ENCODE measurements around the gene RIIAD1. TPM values are rescaled to one million over a fixed set of nuclear protein-coding genes. Genes with fewer than 3 reads are reported as not detected.
A peak's percentile ranks its signal among the peaks of the same experiment; 100 is the strongest.

RIIAD1 gene
- total RNA-seq, 1 experiment from 2014 or later: not detected

DNA sequence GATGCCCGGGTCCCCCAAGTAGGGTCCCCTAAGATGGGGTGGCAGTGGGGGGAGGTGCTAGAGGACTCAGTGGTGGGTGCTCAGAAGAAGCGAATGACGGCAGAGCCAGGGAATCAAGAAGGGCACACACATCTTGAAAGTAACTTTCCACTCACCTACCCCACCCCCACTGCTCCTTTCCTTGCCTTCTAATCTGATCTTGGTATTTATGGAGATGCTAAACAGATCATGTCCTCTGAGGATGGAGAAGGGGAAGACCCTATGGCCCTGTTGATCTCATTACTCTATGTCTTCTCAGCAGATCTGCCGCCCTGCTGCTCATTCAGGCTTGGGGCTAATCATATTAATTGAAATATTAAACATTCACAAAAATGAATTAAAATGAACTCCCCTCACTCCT is 2.7 kb upstream of the RIIAD1 start:
- Histone ChIP-seq H4K20me1 (ENCODE audit: insufficient read depth, low read depth, low read length) (no peaks in the 10 kb centered on the region), H3K36me3 (ENCODE audit: insufficient read depth, low read length) (no peaks in the 10 kb centered on the region), H3K27me3 (ENCODE audit: low read length) (no peaks in the 10 kb centered on the region), H3K79me2 (ENCODE audit: low read length) (no peaks in the 10 kb centered on the region), H3K4me3 (ENCODE audit: low read length) (no peak overlapping the region), H2AFZ (ENCODE audit: low read length) (no peak overlapping the region), H3K9ac (ENCODE audit: low read length) (no peak overlapping the region), H3K9me3 (ENCODE audit: low read length) (no peaks in the 10 kb centered on the region), H3K4me1 (ENCODE audit: low read length) (peaks cover 25% of the 10 kb centered on the region), H3K4me2 (ENCODE audit: low read depth, low read length, poor library complexity, severe bottlenecking) (no peak overlapping the region), H3K9me2 (replicated peaks; ENCODE audit: insufficient read depth, low read length) (no peaks in the 10 kb centered on the region), H3K27ac (ENCODE audit: low read length) (no peak overlapping the region)
- no peak for DNase-seq

DNA sequence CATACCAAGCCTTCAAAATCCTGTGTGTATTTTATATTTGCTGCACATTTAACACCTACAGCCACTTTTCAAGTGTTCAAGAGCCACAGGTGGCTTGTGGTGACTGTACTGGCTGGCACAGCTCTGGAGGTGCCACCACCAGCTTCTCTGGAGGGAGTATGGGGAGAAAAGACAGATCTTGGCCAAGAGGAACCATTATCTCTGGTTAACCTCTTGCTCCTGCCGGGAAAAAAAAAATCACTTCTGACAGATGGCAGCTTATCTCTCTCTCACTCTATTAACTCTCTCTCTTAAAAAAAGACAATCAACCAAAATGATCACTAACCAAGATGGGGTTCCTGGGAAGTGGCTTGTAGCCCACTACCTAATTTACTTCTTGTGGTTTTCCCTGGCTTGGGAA is 1.2 kb upstream of the RIIAD1 start:
- DNase-seq: no peak
- no peaks in the 10 kb centered on the region for H3K27me3 ChIP-seq (ENCODE audit: low read length)
- peaks cover 25% of the 10 kb centered on the region for H3K4me1 ChIP-seq (ENCODE audit: low read length)
- H3K9me2 ChIP-seq (replicated peaks; ENCODE audit: insufficient read depth, low read length): no peaks in the 10 kb centered on the region
- no peak overlapping the region for H2AFZ ChIP-seq (ENCODE audit: low read length)
- H3K9ac ChIP-seq (ENCODE audit: low read length): no peak overlapping the region
- H3K4me3 ChIP-seq (ENCODE audit: low read length): no peak overlapping the region
- no peaks in the 10 kb centered on the region for H3K36me3 ChIP-seq (ENCODE audit: insufficient read depth, low read length)
- peak overlapping the region; percentile 99 for H3K4me2 ChIP-seq (ENCODE audit: low read depth, low read length, poor library complexity, severe bottlenecking)
- H4K20me1 ChIP-seq (ENCODE audit: insufficient read depth, low read depth, low read length): no peaks in the 10 kb centered on the region
- no peak overlapping the region for H3K27ac ChIP-seq (ENCODE audit: low read length)
- H3K79me2 ChIP-seq (ENCODE audit: low read length): no peaks in the 10 kb centered on the region
- no peaks in the 10 kb centered on the region for H3K9me3 ChIP-seq (ENCODE audit: low read length)

DNA sequence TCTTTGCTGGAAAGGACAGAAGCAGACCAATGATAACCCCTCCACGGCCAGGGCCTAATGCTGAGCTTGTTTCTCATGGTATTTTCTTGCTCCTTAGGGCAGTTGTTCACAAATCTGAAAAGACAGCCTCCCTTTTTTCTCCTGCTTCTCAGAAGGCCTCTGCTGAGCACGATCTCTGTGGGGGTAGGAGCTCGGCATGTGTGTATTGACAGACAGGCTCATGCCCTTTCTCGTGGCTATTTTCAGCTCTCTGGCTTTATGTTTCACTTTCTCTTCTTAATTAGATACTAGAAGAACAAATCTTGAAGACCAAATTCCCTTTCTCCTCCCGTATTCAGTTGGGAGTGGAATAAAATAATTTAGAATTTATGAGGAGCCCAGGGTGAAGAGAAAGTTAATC is 768 bp upstream of the RIIAD1 start:
- no peak for DNase-seq
- Histone ChIP-seq H3K4me2 (ENCODE audit: low read depth, low read length, poor library complexity, severe bottlenecking) (peak overlapping the region; percentile 99), H3K4me3 (ENCODE audit: low read length) (peak overlapping the region; percentile 74; the same call in 1 of the 2 replicates), H4K20me1 (ENCODE audit: insufficient read depth, low read depth, low read length) (no peaks in the 10 kb centered on the region), H3K27ac (ENCODE audit: low read length) (no peak overlapping the region), H3K27me3 (ENCODE audit: low read length) (no peaks in the 10 kb centered on the region), H3K9me3 (ENCODE audit: low read length) (no peaks in the 10 kb centered on the region), H3K36me3 (ENCODE audit: insufficient read depth, low read length) (no peaks in the 10 kb centered on the region), H3K9me2 (replicated peaks; ENCODE audit: insufficient read depth, low read length) (no peaks in the 10 kb centered on the region), H3K4me1 (ENCODE audit: low read length) (peaks cover 25% of the 10 kb centered on the region), H2AFZ (ENCODE audit: low read length) (peak overlapping the region; percentile 86; the same call in 1 of the 2 replicates), H3K9ac (ENCODE audit: low read length) (peak overlapping the region; percentile 45; the same call in 1 of the 2 replicates), H3K79me2 (ENCODE audit: low read length) (no peaks in the 10 kb centered on the region)

DNA sequence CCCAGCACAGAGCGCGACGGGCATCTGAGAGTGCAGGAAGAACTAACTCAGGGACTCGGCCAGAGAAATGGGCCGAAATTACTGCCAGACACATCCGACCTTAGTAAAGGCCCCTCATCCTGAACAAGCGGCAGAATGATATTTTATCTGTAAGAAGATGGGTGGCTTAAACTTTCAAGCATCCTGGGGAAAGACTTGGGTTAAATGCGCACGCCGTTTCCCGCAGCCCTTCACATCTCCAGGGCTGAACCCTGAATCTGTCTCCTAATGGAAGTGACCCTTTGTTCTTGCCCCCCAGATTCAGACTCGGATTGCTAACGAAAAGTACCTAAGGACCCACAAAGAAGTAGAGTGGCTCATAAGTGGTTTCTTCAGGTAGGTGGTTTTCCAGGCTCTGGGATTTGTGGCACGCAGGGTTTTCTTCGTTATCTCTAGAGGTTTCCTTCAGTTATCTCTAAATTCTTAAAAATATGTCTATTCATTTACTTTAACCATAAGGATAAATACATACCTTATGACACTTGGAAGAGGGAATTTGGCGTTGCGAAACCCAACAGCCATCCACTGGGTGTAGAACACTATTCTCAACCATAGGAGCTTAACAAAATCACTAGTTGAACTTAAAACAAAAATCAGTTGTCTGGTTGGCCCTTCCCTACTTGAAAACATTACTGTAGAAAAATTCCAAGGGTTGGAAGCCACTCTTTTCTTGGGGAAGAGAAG is 627 bp downstream of the RIIAD1 start:
- H3K4me1 ChIP-seq (ENCODE audit: low read length): peaks cover 22% of the 10 kb centered on the region
- H3K79me2 ChIP-seq (ENCODE audit: low read length): no peaks in the 10 kb centered on the region
- no peaks in the 10 kb centered on the region for H3K9me3 ChIP-seq (ENCODE audit: low read length)
- H3K27me3 ChIP-seq (ENCODE audit: low read length): no peaks in the 10 kb centered on the region
- H3K36me3 ChIP-seq (ENCODE audit: insufficient read depth, low read length): no peaks in the 10 kb centered on the region
- H3K4me3 ChIP-seq (ENCODE audit: low read length): peak overlapping the region; percentile 74
- H4K20me1 ChIP-seq (ENCODE audit: insufficient read depth, low read depth, low read length): no peaks in the 10 kb centered on the region
- H3K9ac ChIP-seq (ENCODE audit: low read length): peak overlapping the region; percentile 69
- H3K4me2 ChIP-seq (ENCODE audit: low read depth, low read length, poor library complexity, severe bottlenecking): peak overlapping the region; percentile 99
- no peak overlapping the region for H3K27ac ChIP-seq (ENCODE audit: low read length)
- H2AFZ ChIP-seq (ENCODE audit: low read length): peak overlapping the region; percentile 76; the same call in 1 of the 2 replicates
- H3K9me2 ChIP-seq (replicated peaks; ENCODE audit: insufficient read depth, low read length): no peaks in the 10 kb centered on the region
- no peak for DNase-seq

DNA sequence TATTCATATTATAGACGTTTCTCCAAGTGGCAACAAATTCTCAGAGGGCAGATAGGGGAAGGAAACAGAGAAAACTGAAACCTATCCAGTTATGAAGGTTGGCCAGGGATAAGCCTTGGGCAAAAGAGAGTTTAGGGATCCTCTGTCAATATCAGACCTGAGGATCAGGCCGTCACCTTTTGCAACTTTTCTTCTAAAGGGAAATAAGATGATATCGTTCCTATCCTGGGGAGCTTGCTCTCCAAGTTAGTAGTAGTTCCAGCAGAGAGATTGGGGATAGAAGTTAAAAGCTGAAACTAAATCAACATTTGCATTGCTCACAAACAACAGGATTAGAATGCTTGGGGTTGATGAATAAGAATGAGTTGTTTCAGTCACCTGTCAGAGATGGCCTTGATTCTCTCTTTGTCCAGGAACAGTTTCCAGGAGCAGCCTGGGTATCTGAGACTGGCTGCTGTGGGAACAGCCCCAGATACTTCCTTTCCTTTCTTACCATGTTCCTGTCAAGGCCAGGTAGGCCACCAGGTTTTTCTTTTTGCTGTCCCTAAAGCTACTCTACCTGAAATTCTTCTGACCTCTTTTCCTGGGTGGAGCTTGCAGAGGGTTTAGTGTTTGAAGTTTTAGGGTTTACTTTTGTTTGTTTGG is 2.5 kb downstream of the RIIAD1 start:
- no peak overlapping the region for H2AFZ ChIP-seq (ENCODE audit: low read length)
- no peak overlapping the region for H3K27ac ChIP-seq (ENCODE audit: low read length)
- DNase-seq: no peak
- H3K9ac ChIP-seq (ENCODE audit: low read length): no peak overlapping the region
- no peaks in the 10 kb centered on the region for H3K9me3 ChIP-seq (ENCODE audit: low read length)
- H3K9me2 ChIP-seq (replicated peaks; ENCODE audit: insufficient read depth, low read length): no peaks in the 10 kb centered on the region
- H3K36me3 ChIP-seq (ENCODE audit: insufficient read depth, low read length): no peaks in the 10 kb centered on the region
- H4K20me1 ChIP-seq (ENCODE audit: insufficient read depth, low read depth, low read length): no peaks in the 10 kb centered on the region
- peaks cover 18% of the 10 kb centered on the region for H3K4me1 ChIP-seq (ENCODE audit: low read length)
- H3K27me3 ChIP-seq (ENCODE audit: low read length): no peaks in the 10 kb centered on the region
- no peak overlapping the region for H3K4me3 ChIP-seq (ENCODE audit: low read length)
- no peak overlapping the region for H3K4me2 ChIP-seq (ENCODE audit: low read depth, low read length, poor library complexity, severe bottlenecking)
- H3K79me2 ChIP-seq (ENCODE audit: low read length): no peaks in the 10 kb centered on the region

DNA sequence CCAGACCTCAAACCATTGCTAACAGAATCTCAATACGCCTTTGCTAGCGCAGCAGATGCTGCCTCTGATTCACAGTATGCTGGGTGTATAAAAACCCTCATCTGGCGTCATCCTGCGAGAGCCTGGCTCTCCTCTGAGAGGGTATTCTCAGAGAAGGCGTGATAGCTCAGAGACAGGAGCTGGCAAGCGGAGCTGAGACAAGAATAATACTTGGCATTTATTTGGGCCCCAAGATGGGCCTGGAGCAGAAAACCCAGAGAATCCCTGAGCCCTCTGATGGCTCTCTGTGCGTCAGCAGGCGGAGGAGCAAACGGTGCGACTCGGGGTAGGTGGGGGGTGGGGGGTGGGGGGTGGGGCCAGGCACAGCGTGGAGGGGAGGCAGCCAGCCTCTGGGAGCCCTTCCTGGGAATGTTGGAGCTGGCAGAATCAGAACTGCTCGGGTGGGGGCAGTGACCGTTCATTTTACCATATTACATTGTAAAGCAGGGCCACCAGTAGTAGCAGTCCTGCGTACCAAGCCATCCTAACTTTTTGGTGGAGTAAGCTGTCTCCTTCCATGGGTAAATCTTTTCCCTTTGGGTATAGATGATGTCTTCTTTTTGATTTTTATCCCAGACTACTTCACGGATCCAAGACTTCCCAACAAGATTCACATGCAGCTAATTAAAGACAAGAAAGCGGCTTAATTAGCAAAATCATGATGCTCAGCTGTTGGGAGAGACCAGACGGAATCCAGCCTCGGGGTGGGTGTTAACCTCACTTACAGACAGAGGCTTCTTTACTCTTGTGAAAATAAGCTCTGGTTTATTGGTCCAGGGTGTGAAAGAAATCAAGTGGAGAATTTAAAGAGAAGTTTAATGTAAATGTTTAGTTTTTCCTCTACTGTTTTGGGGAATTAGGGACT is 7.1 kb downstream of the RIIAD1 start:
- no peak for DNase-seq
- H3K4me2 ChIP-seq (ENCODE audit: low read depth, low read length, poor library complexity, severe bottlenecking): no peak overlapping the region
- H3K4me1 ChIP-seq (ENCODE audit: low read length): no peaks in the 10 kb centered on the region
- no peaks in the 10 kb centered on the region for H3K9me2 ChIP-seq (replicated peaks; ENCODE audit: insufficient read depth, low read length)
- no peaks in the 10 kb centered on the region for H3K79me2 ChIP-seq (ENCODE audit: low read length)
- no peak overlapping the region for H3K9ac ChIP-seq (ENCODE audit: low read length)
- no peak overlapping the region for H3K27ac ChIP-seq (ENCODE audit: low read length)
- H3K27me3 ChIP-seq (ENCODE audit: low read length): no peaks in the 10 kb centered on the region
- no peak overlapping the region for H2AFZ ChIP-seq (ENCODE audit: low read length)
- H3K4me3 ChIP-seq (ENCODE audit: low read length): no peak overlapping the region
- no peaks in the 10 kb centered on the region for H3K36me3 ChIP-seq (ENCODE audit: insufficient read depth, low read length)
- no peaks in the 10 kb centered on the region for H3K9me3 ChIP-seq (ENCODE audit: low read length)
- H4K20me1 ChIP-seq (ENCODE audit: insufficient read depth, low read depth, low read length): no peaks in the 10 kb centered on the region

DNA sequence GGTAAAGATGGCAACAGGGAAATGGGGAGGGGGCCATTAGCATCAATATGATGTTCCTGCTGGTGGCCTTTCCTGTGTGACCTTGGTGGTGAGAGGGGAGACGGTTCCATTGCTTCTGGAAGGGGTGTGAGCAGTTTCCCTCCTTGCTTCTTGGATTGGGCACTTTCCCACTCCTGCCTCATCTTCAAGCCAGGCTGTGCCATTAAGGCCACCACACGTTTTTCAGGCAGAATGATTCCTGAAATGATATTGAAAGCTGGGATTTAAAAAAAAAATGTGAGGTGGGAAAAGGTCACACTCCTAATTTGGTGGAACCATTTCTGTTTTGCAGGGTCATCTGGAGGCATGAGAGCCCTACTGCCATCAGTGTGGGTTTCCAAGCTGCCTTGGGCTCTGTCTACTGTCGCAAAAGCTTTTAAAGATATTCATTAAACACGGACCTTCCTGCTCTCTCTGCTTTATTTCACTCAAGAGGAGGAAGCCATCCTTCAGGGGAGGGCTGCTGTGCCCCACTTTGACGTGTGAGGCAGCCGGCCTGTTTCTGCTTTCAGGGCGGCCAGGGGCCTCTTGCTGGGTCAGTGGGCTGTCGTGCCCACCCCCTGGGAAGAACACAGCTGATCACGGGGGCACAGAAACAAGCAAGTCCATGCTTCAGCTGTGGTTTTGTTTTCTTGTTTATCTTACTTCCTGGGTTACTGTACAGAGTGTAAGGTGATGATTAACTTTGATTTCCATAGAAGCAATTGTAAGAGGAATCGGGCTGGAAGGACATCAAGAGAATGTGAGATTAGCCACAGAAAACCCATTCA is 8.0 kb downstream of the RIIAD1 start:
- Histone ChIP-seq H3K36me3 (ENCODE audit: insufficient read depth, low read length) (no peaks in the 10 kb centered on the region), H2AFZ (ENCODE audit: low read length) (no peak overlapping the region), H4K20me1 (ENCODE audit: insufficient read depth, low read depth, low read length) (no peaks in the 10 kb centered on the region), H3K79me2 (ENCODE audit: low read length) (no peaks in the 10 kb centered on the region), H3K9ac (ENCODE audit: low read length) (no peak overlapping the region), H3K9me3 (ENCODE audit: low read length) (no peaks in the 10 kb centered on the region), H3K27ac (ENCODE audit: low read length) (no peak overlapping the region), H3K9me2 (replicated peaks; ENCODE audit: insufficient read depth, low read length) (no peaks in the 10 kb centered on the region), H3K4me2 (ENCODE audit: low read depth, low read length, poor library complexity, severe bottlenecking) (no peak overlapping the region), H3K4me1 (ENCODE audit: low read length) (no peaks in the 10 kb centered on the region), H3K27me3 (ENCODE audit: low read length) (no peaks in the 10 kb centered on the region), H3K4me3 (ENCODE audit: low read length) (no peak overlapping the region)
- no peak for DNase-seq
